HPDE6-E6E7 (cell line): ENCODE measurements around the gene SYNDIG1.
"Not testable (repeated sequence)": the region's sequence is repeated elsewhere in the genome, so short reads cannot be mapped to it uniquely, and the experiment has no call there.

Source experiments
- DNase-seq: peaks from one replicate; pipeline ENCODE4 v3.0.0; 2011; ENCODE audit warnings: missing footprints; ENCODE audit errors: extremely low spot score

Gene SYNDIG1

GRCh38 chr20:24492031-24492607, 22.7 kb downstream of the SYNDIG1 start:
- DNase-seq, result no peak

- no peak for DNase-seq
These were observed 23.3 kb downstream of the SYNDIG1 start for GRCh38 chr20:24492698-24493097.

- no peak for DNase-seq
These were observed 23.8 kb downstream of the SYNDIG1 start for GRCh38 chr20:24493181-24493580.

- no peak for DNase-seq
These were observed 24.4 kb downstream of the SYNDIG1 start for GRCh38 chr20:24493661-24494459.

GRCh38 chr20:24494460-24494920, 25.1 kb downstream of the SYNDIG1 start:
- DNase-seq, result no peak

GRCh38 chr20:24495266-24495665, 25.8 kb downstream of the SYNDIG1 start:
- no peak for DNase-seq

- DNase-seq, result no peak
These were observed 28.4 kb downstream of the SYNDIG1 start for GRCh38 chr20:24497851-24498250.

GRCh38 chr20:24498641-24499040, 29.2 kb downstream of the SYNDIG1 start:
- DNase-seq, result no peak

GRCh38 chr20:24499472-24499871, 30.0 kb downstream of the SYNDIG1 start:
- DNase-seq, result no peak

GRCh38 chr20:24501764-24502556, 32.5 kb downstream of the SYNDIG1 start:
- DNase-seq, result no peak

- no peak for DNase-seq
These were observed 33.2 kb downstream of the SYNDIG1 start for GRCh38 chr20:24502661-24503060.

- DNase-seq, result no peak
These were observed 34.0 kb downstream of the SYNDIG1 start for GRCh38 chr20:24503352-24503931.

- DNase-seq, result no peak
These were observed 35.2 kb downstream of the SYNDIG1 start for GRCh38 chr20:24504331-24505285.

GRCh38 chr20:24506146-24506545, 36.7 kb downstream of the SYNDIG1 start:
- no peak for DNase-seq

- no peak for DNase-seq
These were observed 37.3 kb downstream of the SYNDIG1 start for GRCh38 chr20:24506696-24507095.

- no peak for DNase-seq
These were observed 37.9 kb downstream of the SYNDIG1 start for GRCh38 chr20:24507182-24507853.

- not testable (repeated sequence) for DNase-seq
These were observed 43.0 kb downstream of the SYNDIG1 start for GRCh38 chr20:24512441-24512840.

- DNase-seq, result no peak
These were observed 49.1 kb downstream of the SYNDIG1 start for GRCh38 chr20:24518515-24518914.

- no peak for DNase-seq
These were observed 50.0 kb downstream of the SYNDIG1 start for GRCh38 chr20:24519476-24519875.

- no peak for DNase-seq
These were observed 51.6 kb downstream of the SYNDIG1 start for GRCh38 chr20:24521032-24521431.
